Astrocyte (in vitro differentiated cells and primary cell): ENCODE results near the gene CERK. TPM values are rescaled to one million over a fixed set of nuclear protein-coding genes. Genes with fewer than 3 reads are reported as not detected.

Source experiments
- DNase-seq: peaks from one replicate; pipeline ENCODE4 v3.0.0-alpha.2; 2010; ENCODE audit warnings: low read depth
- FAIRE-seq: peaks from 2 replicates; lab custom pipeline; 2011; peaks lifted over from hg19 to GRCh38; lab: Jason Lieb, UNC
- H2AFZ ChIP-seq: 2 replicates; pipeline ENCODE4 v1.6.0; 2012; ENCODE audit warnings: low read depth, low read length, inconsistent platforms
- H3K27ac ChIP-seq: 2 replicates; pipeline ENCODE4 v1.5.1; 2011; ENCODE audit warnings: low read depth, low read length, inconsistent platforms
- H3K27me3 ChIP-seq: 2 replicates; pipeline ENCODE4 v1.6.0; 2011; ENCODE audit warnings: low read length, inconsistent platforms; ENCODE audit not compliant: insufficient read depth
- H3K36me3 ChIP-seq: 2 replicates; pipeline ENCODE4 v1.5.1; 2011; ENCODE audit warnings: low read length, inconsistent platforms; ENCODE audit not compliant: insufficient read depth
- H3K4me1 ChIP-seq: 2 replicates; pipeline ENCODE4 v1.5.1; 2011; ENCODE audit warnings: low read length, inconsistent platforms; ENCODE audit not compliant: insufficient read depth
- H3K4me2 ChIP-seq: 2 replicates; pipeline ENCODE4 v1.6.0; 2012; ENCODE audit warnings: low read length, inconsistent platforms
- H3K4me3 ChIP-seq: 2 replicates; pipeline ENCODE4 v1.5.1; 2011; ENCODE audit warnings: low read depth, mild to moderate bottlenecking, low read length, inconsistent platforms; ENCODE audit not compliant: insufficient read depth
- H3K79me2 ChIP-seq: 2 replicates; pipeline ENCODE4 v1.6.0; 2012; ENCODE audit warnings: mild to moderate bottlenecking, low read length, inconsistent platforms; ENCODE audit not compliant: insufficient read depth
- H3K9ac ChIP-seq: 2 replicates; pipeline ENCODE4 v1.6.0; 2012; ENCODE audit warnings: mild to moderate bottlenecking, low read length, inconsistent platforms
- H3K9me3 ChIP-seq: 2 replicates; pipeline ENCODE4 v1.5.1; 2012; ENCODE audit warnings: low read depth, mild to moderate bottlenecking, low read length, inconsistent platforms; ENCODE audit not compliant: insufficient read depth
- H4K20me1 ChIP-seq: 2 replicates; pipeline ENCODE4 v1.6.0; 2012; ENCODE audit warnings: low read length, inconsistent platforms; ENCODE audit not compliant: insufficient read depth
- H3K27ac Mint-ChIP-seq: one replicate; pipeline ENCODE4 v1.8.0; 2021; ENCODE audit warnings: mild to moderate bottlenecking, mixed read lengths; ENCODE audit not compliant: unreplicated experiment
- H3K27me3 Mint-ChIP-seq: one replicate; pipeline ENCODE4 v1.8.0; 2021; ENCODE audit warnings: low read depth, mixed read lengths; ENCODE audit not compliant: unreplicated experiment
- H3K36me3 Mint-ChIP-seq: one replicate; pipeline ENCODE4 v1.8.0; 2021; ENCODE audit warnings: low read depth, mixed read lengths; ENCODE audit not compliant: unreplicated experiment
- H3K4me1 Mint-ChIP-seq: one replicate; pipeline ENCODE4 v1.8.0; 2021; ENCODE audit warnings: low read depth, mixed read lengths; ENCODE audit not compliant: unreplicated experiment
- H3K4me3 Mint-ChIP-seq: one replicate; pipeline ENCODE4 v1.8.0; 2021; ENCODE audit warnings: mild to moderate bottlenecking, moderate library complexity, mixed read lengths; ENCODE audit not compliant: unreplicated experiment
- H3K9me3 Mint-ChIP-seq: one replicate; pipeline ENCODE4 v1.8.0; 2021; ENCODE audit warnings: mild to moderate bottlenecking, mixed read lengths; ENCODE audit not compliant: unreplicated experiment
- EZH2 ChIP-seq: IDR thresholded peaks from 2 replicates; pipeline ENCODE4 v1.6.1; 2012; ENCODE audit warnings: mild to moderate bottlenecking, low read length, inconsistent platforms; ENCODE audit not compliant: insufficient read depth
- total RNA-seq: library from RNA; stranded (reverse); gene quantifications from 2 replicates; pipeline ENCODE4 v1.2.1, GENCODE V29; 2021
- TF ChIP-seq, protein P1 (sequence below): IDR thresholded peaks from 2 replicates; pipeline ENCODE4 v1.5.1; 2011; ENCODE audit warnings: low read depth, mild to moderate bottlenecking, inconsistent platforms, low read length, moderate library complexity; ENCODE audit not compliant: insufficient read depth

Gene CERK
- total RNA-seq, 1 donor from 2014 or later: 23.2 TPM

DNA sequence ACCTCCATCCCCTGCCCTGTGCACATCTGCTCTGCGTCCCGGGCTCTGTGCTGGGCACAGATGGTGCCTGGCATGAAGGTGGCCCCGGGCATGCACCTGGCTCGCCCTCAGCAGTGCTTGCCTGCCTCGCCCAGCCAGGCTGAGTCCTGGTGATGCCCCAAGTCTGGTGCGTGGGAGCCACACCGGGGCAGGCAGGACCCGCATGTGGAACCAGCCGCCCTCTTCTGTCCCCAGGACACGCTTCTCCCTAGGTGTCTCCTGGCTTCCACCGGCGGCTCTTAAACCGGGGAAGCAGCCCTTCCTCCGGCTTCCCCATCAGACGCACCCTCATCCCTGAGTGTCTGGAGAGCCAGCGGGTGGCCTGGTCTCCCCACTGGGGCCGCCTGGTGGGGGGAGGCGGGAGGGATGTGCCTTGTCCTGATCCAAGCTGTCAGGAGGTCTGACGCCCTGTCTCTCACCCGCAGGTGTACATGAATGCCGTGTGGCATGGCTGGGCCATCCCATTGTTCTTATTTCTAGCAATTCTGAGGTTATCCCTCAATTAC is 72.8 kb downstream of the CERK start:
- Histone ChIP-seq H3K27me3 (no peaks in the 10 kb centered on the region), H3K36me3 (no peaks in the 10 kb centered on the region), H3K79me2 (no peaks in the 10 kb centered on the region), H3K9me3 (no peaks in the 10 kb centered on the region), H2AFZ (no peak overlapping the region), H3K4me3 (no peak overlapping the region), H3K9ac (no peak overlapping the region), H3K4me2 (no peak overlapping the region), H3K27ac (no peak overlapping the region), H3K4me1 (peaks cover 9% of the 10 kb centered on the region), H4K20me1 (peaks cover 16% of the 10 kb centered on the region)
- Mint-ChIP-seq H3K4me1 (peaks cover 2% of the 10 kb centered on the region), H3K27ac (no peak overlapping the region), H3K27me3 (peaks cover 3% of the 10 kb centered on the region), H3K9me3 (peaks cover 2% of the 10 kb centered on the region), H3K4me3 (no peak overlapping the region), H3K36me3 (peaks cover 1% of the 10 kb centered on the region)
- no peak for TF ChIP-seq EZH2
- TF ChIP-seq, protein P1, sequence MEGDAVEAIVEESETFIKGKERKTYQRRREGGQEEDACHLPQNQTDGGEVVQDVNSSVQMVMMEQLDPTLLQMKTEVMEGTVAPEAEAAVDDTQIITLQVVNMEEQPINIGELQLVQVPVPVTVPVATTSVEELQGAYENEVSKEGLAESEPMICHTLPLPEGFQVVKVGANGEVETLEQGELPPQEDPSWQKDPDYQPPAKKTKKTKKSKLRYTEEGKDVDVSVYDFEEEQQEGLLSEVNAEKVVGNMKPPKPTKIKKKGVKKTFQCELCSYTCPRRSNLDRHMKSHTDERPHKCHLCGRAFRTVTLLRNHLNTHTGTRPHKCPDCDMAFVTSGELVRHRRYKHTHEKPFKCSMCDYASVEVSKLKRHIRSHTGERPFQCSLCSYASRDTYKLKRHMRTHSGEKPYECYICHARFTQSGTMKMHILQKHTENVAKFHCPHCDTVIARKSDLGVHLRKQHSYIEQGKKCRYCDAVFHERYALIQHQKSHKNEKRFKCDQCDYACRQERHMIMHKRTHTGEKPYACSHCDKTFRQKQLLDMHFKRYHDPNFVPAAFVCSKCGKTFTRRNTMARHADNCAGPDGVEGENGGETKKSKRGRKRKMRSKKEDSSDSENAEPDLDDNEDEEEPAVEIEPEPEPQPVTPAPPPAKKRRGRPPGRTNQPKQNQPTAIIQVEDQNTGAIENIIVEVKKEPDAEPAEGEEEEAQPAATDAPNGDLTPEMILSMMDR: no peak
- DNase-seq: no peak
- no peak for FAIRE-seq

DNA sequence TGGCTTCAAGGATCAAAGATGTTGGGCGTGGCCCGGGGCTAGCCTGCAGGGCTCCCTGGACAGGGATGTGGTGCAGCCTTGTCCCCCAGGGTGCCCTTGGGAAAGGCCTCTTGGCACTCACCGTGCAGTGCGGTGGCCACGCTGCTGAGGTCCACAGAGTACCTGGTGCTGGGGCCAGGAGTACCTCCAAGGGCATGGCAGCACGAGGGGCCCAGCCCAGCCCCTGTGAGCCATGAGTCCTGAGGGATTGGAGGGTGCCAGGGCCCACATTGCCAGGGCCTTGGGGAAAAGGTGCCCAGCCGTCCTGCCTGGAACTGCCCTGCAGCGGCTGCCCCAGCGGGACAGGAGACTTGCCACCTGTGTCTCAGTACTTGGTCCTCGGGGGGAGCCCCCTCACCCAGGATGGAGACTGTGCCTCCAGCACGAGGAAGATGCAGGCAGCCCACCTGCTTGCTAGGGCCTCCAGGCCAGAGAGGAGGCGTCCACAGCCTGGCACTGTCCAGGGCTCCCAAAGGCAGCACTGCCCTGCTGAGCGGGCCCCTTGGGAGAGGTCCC is 73.7 kb downstream of the CERK start:
- Histone ChIP-seq H3K9me3 (no peaks in the 10 kb centered on the region), H3K27me3 (no peaks in the 10 kb centered on the region), H3K4me1 (peaks cover 4% of the 10 kb centered on the region), H4K20me1 (peaks cover 21% of the 10 kb centered on the region), H3K79me2 (no peaks in the 10 kb centered on the region), H3K36me3 (no peaks in the 10 kb centered on the region), H3K9ac (no peak overlapping the region), H3K27ac (no peak overlapping the region), H3K4me3 (no peak overlapping the region), H3K4me2 (no peak overlapping the region), H2AFZ (no peak overlapping the region)
- Mint-ChIP-seq H3K27me3 (peaks cover 3% of the 10 kb centered on the region), H3K27ac (no peak overlapping the region), H3K9me3 (peaks cover 2% of the 10 kb centered on the region), H3K36me3 (peaks cover 1% of the 10 kb centered on the region), H3K4me3 (no peak overlapping the region), H3K4me1 (peaks cover 2% of the 10 kb centered on the region)
- TF ChIP-seq EZH2: no peak
- TF ChIP-seq, protein P1: no peak
- no peak for DNase-seq
- no peak for FAIRE-seq

DNA sequence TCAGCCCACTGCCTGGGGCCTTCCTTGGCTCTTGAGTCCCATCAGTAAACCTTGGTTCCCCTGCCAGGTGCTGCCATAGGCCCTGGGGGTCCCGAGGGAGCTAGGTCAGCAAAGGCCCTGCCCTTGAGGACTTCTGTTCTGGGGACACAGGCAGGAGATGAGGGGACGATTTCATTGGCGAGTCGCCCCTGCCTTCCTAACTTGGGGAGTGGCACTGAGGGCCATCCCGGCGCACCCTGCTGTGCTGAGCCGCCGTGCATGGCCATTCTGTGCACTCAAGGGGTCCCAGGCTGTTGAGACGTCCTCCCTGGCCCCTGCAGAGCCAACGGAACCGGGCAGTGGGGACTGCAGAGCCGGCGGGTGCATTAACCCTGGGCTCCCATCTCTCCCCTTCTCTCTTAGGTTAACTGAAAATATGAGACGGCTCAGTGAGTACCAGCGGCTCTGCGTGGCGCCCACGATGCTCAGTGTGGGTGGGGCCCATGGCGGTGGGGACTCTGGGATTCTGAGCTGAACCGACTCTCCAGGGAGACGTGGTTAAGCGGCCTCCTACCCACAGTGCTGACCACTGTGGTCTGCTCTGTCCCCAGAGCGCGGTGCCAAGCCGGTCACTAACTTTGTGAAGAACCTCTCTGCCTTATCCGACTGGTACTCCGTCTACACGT is 74.5 kb downstream of the CERK start:
- H2AFZ ChIP-seq: no peak overlapping the region
- no peaks in the 10 kb centered on the region for H3K79me2 ChIP-seq
- H3K27ac ChIP-seq: no peak overlapping the region
- TF ChIP-seq, protein P1: no peak
- no peak for TF ChIP-seq EZH2
- H4K20me1 ChIP-seq: peaks cover 28% of the 10 kb centered on the region
- Mint-ChIP-seq H3K4me3 (no peak overlapping the region), H3K27me3 (peaks cover 3% of the 10 kb centered on the region), H3K4me1 (peaks cover 2% of the 10 kb centered on the region), H3K36me3 (peaks cover 3% of the 10 kb centered on the region), H3K9me3 (peaks cover 2% of the 10 kb centered on the region), H3K27ac (no peak overlapping the region)
- H3K9me3 ChIP-seq: no peaks in the 10 kb centered on the region
- H3K4me3 ChIP-seq: no peak overlapping the region
- no peak overlapping the region for H3K9ac ChIP-seq
- H3K27me3 ChIP-seq: no peaks in the 10 kb centered on the region
- FAIRE-seq: no peak
- no peaks in the 10 kb centered on the region for H3K36me3 ChIP-seq
- peaks cover 4% of the 10 kb centered on the region for H3K4me1 ChIP-seq
- no peak for DNase-seq
- no peak overlapping the region for H3K4me2 ChIP-seq
